CD4-positive, alpha-beta T cell treated with Interleukin-17A for 1 hour (primary cell): ENCODE data around the gene SLC9A3.

ENCODE experiments used
- DNase-seq: peaks from one replicate; pipeline ENCODE4 v3.0.0-alpha.2; 2020

Gene SLC9A3

GRCh38 chr5:502325-503079, 21.7 kb downstream of the SLC9A3 start:
- DNase-seq: no peak

- no peak for DNase-seq
These were observed 22.4 kb downstream of the SLC9A3 start for GRCh38 chr5:501831-502184.

GRCh38 chr5:501105-501830, 23.0 kb downstream of the SLC9A3 start:
- no peak for DNase-seq

GRCh38 chr5:500491-500890, 23.8 kb downstream of the SLC9A3 start:
- no peak for DNase-seq

GRCh38 chr5:499233-500209, 24.7 kb downstream of the SLC9A3 start:
- no peak for DNase-seq

- DNase-seq: no peak
These were observed 26.3 kb downstream of the SLC9A3 start for GRCh38 chr5:497871-498509.

- no peak for DNase-seq
These were observed 27.1 kb downstream of the SLC9A3 start for GRCh38 chr5:497090-497700.

- no peak for DNase-seq
These were observed 28.2 kb downstream of the SLC9A3 start for GRCh38 chr5:496028-496427.

GRCh38 chr5:494667-495255, 29.5 kb downstream of the SLC9A3 start:
- DNase-seq: no peak

GRCh38 chr5:493758-494157, 30.5 kb downstream of the SLC9A3 start:
- no peak for DNase-seq

GRCh38 chr5:493119-493701, 31.0 kb downstream of the SLC9A3 start:
- DNase-seq: no peak

- DNase-seq: no peak
These were observed 31.8 kb downstream of the SLC9A3 start for GRCh38 chr5:492314-492893.

- no peak for DNase-seq
These were observed 32.4 kb downstream of the SLC9A3 start for GRCh38 chr5:491856-492155.

- no peak for DNase-seq
These were observed 33.0 kb downstream of the SLC9A3 start for GRCh38 chr5:491119-491855.

- DNase-seq: no peak
These were observed 33.8 kb downstream of the SLC9A3 start for GRCh38 chr5:490116-491106.

GRCh38 chr5:489689-490080, 34.6 kb downstream of the SLC9A3 start:
- DNase-seq: no peak

- DNase-seq: no peak
These were observed 35.2 kb downstream of the SLC9A3 start for GRCh38 chr5:488744-489688.

GRCh38 chr5:488241-488640, 36.0 kb downstream of the SLC9A3 start:
- DNase-seq: no peak
